ENCODE data around the gene FAXDC2.

The FAXDC2 gene

GRCh38 chr5:154788212-154788611 lies 62.2 kb downstream of the FAXDC2 start:
- Histone ChIP-seq H2BK5ac (ENCODE audit: low read length) (no peak overlapping the region), H2AK5ac (ENCODE audit: low read length) (no peak overlapping the region), H3K27ac (ENCODE audit: low read depth, low read length) (no peak overlapping the region), H3K79me2 (ENCODE audit: control insufficient read depth, insufficient read depth, low read length) (peaks cover 68% of the 10 kb centered on the region), H3K9ac (ENCODE audit: low read length) (no peak overlapping the region), H4K5ac (ENCODE audit: low read length) (no peak overlapping the region), H3K4ac (ENCODE audit: low read depth, low read length) (no peak overlapping the region), H2BK15ac (replicated peaks; ENCODE audit: low read depth) (no peak overlapping the region), H3K18ac (ENCODE audit: low read length) (no peak overlapping the region), H3K4me1 (ENCODE audit: control insufficient read depth, low read depth, low read length) (peaks cover 19% of the 10 kb centered on the region), H3K23ac (ENCODE audit: low read length) (no peak overlapping the region), H3K27me3 (ENCODE audit: insufficient read depth, low read length, poor library complexity) (no peaks in the 10 kb centered on the region), H3K4me3 (ENCODE audit: low read length) (no peak overlapping the region), H3K4me2 (ENCODE audit: low read length) (no peak overlapping the region), H3K56ac (ENCODE audit: low read length) (no peak overlapping the region), H3K36me3 (ENCODE audit: control insufficient read depth, insufficient read depth, low read length) (no peaks in the 10 kb centered on the region), H4K8ac (ENCODE audit: low read depth, low read length) (no peak overlapping the region), H2BK120ac (ENCODE audit: low read depth, low read length) (no peak overlapping the region), H3K79me1 (ENCODE audit: low read length) (peaks cover 20% of the 10 kb centered on the region)
- DNase-seq, result no peak
- no CpG with 5 or more reads among the region's 5 CpGs for WGBS (ENCODE audit: extremely low coverage, insufficient coverage, low lambda C conversion rate)

- DNase-seq, result no peak
- Histone ChIP-seq H3K27me3 (ENCODE audit: insufficient read depth, low read length, poor library complexity) (no peaks in the 10 kb centered on the region), H3K18ac (ENCODE audit: low read length) (no peak overlapping the region), H3K4ac (ENCODE audit: low read depth, low read length) (no peak overlapping the region), H2BK5ac (ENCODE audit: low read length) (no peak overlapping the region), H3K4me2 (ENCODE audit: low read length) (no peak overlapping the region), H2AK5ac (ENCODE audit: low read length) (no peak overlapping the region), H3K56ac (ENCODE audit: low read length) (no peak overlapping the region), H3K79me2 (ENCODE audit: control insufficient read depth, insufficient read depth, low read length) (peaks cover 86% of the 10 kb centered on the region), H3K23ac (ENCODE audit: low read length) (no peak overlapping the region), H4K8ac (ENCODE audit: low read depth, low read length) (no peak overlapping the region), H3K79me1 (ENCODE audit: low read length) (peaks cover 25% of the 10 kb centered on the region), H2BK15ac (replicated peaks; ENCODE audit: low read depth) (no peak overlapping the region), H3K9ac (ENCODE audit: low read length) (no peak overlapping the region), H3K36me3 (ENCODE audit: control insufficient read depth, insufficient read depth, low read length) (no peaks in the 10 kb centered on the region), H4K5ac (ENCODE audit: low read length) (no peak overlapping the region), H2BK120ac (ENCODE audit: low read depth, low read length) (no peak overlapping the region), H3K27ac (ENCODE audit: low read depth, low read length) (no peak overlapping the region), H3K4me1 (ENCODE audit: control insufficient read depth, low read depth, low read length) (peaks cover 27% of the 10 kb centered on the region), H3K4me3 (ENCODE audit: low read length) (no peak overlapping the region)
- no CpG with 5 or more reads among the region's 2 CpGs for WGBS (ENCODE audit: extremely low coverage, insufficient coverage, low lambda C conversion rate)
These were observed 64.0 kb downstream of the FAXDC2 start for GRCh38 chr5:154786414-154786813.

GRCh38 chr5:154784856-154785255 lies 65.5 kb downstream of the FAXDC2 start:
- Histone ChIP-seq H4K5ac (ENCODE audit: low read length) (no peak overlapping the region), H2AK5ac (ENCODE audit: low read length) (no peak overlapping the region), H3K27me3 (ENCODE audit: insufficient read depth, low read length, poor library complexity) (no peaks in the 10 kb centered on the region), H3K9ac (ENCODE audit: low read length) (no peak overlapping the region), H2BK120ac (ENCODE audit: low read depth, low read length) (no peak overlapping the region), H3K79me1 (ENCODE audit: low read length) (peaks cover 20% of the 10 kb centered on the region), H3K4me2 (ENCODE audit: low read length) (no peak overlapping the region), H3K79me2 (ENCODE audit: control insufficient read depth, insufficient read depth, low read length) (peaks cover 92% of the 10 kb centered on the region), H3K4ac (ENCODE audit: low read depth, low read length) (no peak overlapping the region), H3K36me3 (ENCODE audit: control insufficient read depth, insufficient read depth, low read length) (no peaks in the 10 kb centered on the region), H2BK5ac (ENCODE audit: low read length) (no peak overlapping the region), H3K56ac (ENCODE audit: low read length) (no peak overlapping the region), H3K4me3 (ENCODE audit: low read length) (no peak overlapping the region), H3K18ac (ENCODE audit: low read length) (no peak overlapping the region), H3K23ac (ENCODE audit: low read length) (no peak overlapping the region), H3K27ac (ENCODE audit: low read depth, low read length) (no peak overlapping the region), H4K8ac (ENCODE audit: low read depth, low read length) (no peak overlapping the region), H3K4me1 (ENCODE audit: control insufficient read depth, low read depth, low read length) (peaks cover 27% of the 10 kb centered on the region), H2BK15ac (replicated peaks; ENCODE audit: low read depth) (no peak overlapping the region)
- no CpG with 5 or more reads among the region's 2 CpGs for WGBS (ENCODE audit: extremely low coverage, insufficient coverage, low lambda C conversion rate)
- DNase-seq, result no peak

- Histone ChIP-seq H3K18ac (ENCODE audit: low read length) (no peak overlapping the region), H3K23ac (ENCODE audit: low read length) (no peak overlapping the region), H3K4me1 (ENCODE audit: control insufficient read depth, low read depth, low read length) (peaks cover 27% of the 10 kb centered on the region), H3K79me1 (ENCODE audit: low read length) (peaks cover 22% of the 10 kb centered on the region), H3K9ac (ENCODE audit: low read length) (no peak overlapping the region), H3K27ac (ENCODE audit: low read depth, low read length) (no peak overlapping the region), H3K4me2 (ENCODE audit: low read length) (peak overlapping the region; percentile 2), H2BK120ac (ENCODE audit: low read depth, low read length) (no peak overlapping the region), H2BK5ac (ENCODE audit: low read length) (no peak overlapping the region), H4K5ac (ENCODE audit: low read length) (no peak overlapping the region), H2BK15ac (replicated peaks; ENCODE audit: low read depth) (no peak overlapping the region), H3K79me2 (ENCODE audit: control insufficient read depth, insufficient read depth, low read length) (peaks cover 97% of the 10 kb centered on the region), H4K8ac (ENCODE audit: low read depth, low read length) (no peak overlapping the region), H3K36me3 (ENCODE audit: control insufficient read depth, insufficient read depth, low read length) (no peaks in the 10 kb centered on the region), H3K56ac (ENCODE audit: low read length) (no peak overlapping the region), H3K27me3 (ENCODE audit: insufficient read depth, low read length, poor library complexity) (no peaks in the 10 kb centered on the region), H2AK5ac (ENCODE audit: low read length) (no peak overlapping the region), H3K4me3 (ENCODE audit: low read length) (no peak overlapping the region), H3K4ac (ENCODE audit: low read depth, low read length) (no peak overlapping the region)
- no CpG with 5 or more reads among the region's 11 CpGs for WGBS (ENCODE audit: extremely low coverage, insufficient coverage, low lambda C conversion rate)
- peak; percentile 73 for DNase-seq
These were observed 66.5 kb downstream of the FAXDC2 start for GRCh38 chr5:154783774-154784460.

GRCh38 chr5:154782812-154783592 lies 67.4 kb downstream of the FAXDC2 start:
- no peak overlapping the region for H4K5ac ChIP-seq (ENCODE audit: low read length)
- no peak overlapping the region for H3K23ac ChIP-seq (ENCODE audit: low read length)
- H3K4me1 ChIP-seq (ENCODE audit: control insufficient read depth, low read depth, low read length), result peaks cover 27% of the 10 kb centered on the region
- H2BK5ac ChIP-seq (ENCODE audit: low read length), result no peak overlapping the region
- no peak overlapping the region for H3K4ac ChIP-seq (ENCODE audit: low read depth, low read length)
- H3K36me3 ChIP-seq (ENCODE audit: control insufficient read depth, insufficient read depth, low read length), result no peaks in the 10 kb centered on the region
- no peak overlapping the region for H3K4me3 ChIP-seq (ENCODE audit: low read length)
- DNase-seq, result no peak
- H4K8ac ChIP-seq (ENCODE audit: low read depth, low read length), result no peak overlapping the region
- peaks cover 22% of the 10 kb centered on the region for H3K79me1 ChIP-seq (ENCODE audit: low read length)
- WGBS (ENCODE audit: extremely low coverage, insufficient coverage, low lambda C conversion rate), result no CpG with 5 or more reads among the region's 1 CpG
- H3K27ac ChIP-seq (ENCODE audit: low read depth, low read length), result no peak overlapping the region
- H3K27me3 ChIP-seq (ENCODE audit: insufficient read depth, low read length, poor library complexity), result no peaks in the 10 kb centered on the region
- H2BK15ac ChIP-seq (replicated peaks; ENCODE audit: low read depth), result no peak overlapping the region
- peaks cover 97% of the 10 kb centered on the region for H3K79me2 ChIP-seq (ENCODE audit: control insufficient read depth, insufficient read depth, low read length)
- H3K9ac ChIP-seq (ENCODE audit: low read length), result no peak overlapping the region
- no peak overlapping the region for H3K56ac ChIP-seq (ENCODE audit: low read length)
- no peak overlapping the region for H3K4me2 ChIP-seq (ENCODE audit: low read length)
- no peak overlapping the region for H2AK5ac ChIP-seq (ENCODE audit: low read length)
- no peak overlapping the region for H3K18ac ChIP-seq (ENCODE audit: low read length)
- H2BK120ac ChIP-seq (ENCODE audit: low read depth, low read length), result no peak overlapping the region

All from mesendoderm (in vitro differentiated cells).